Measurements from ENCODE around the gene SLC10A7. TPM values are rescaled to one million over a fixed set of nuclear protein-coding genes. Genes with fewer than 3 reads are reported as not detected.

SLC10A7 gene
- total and polyA plus RNA-seq, 2 of the 4 experiments (the other 2 are of a cell fraction) = 5.2 to 8.4 TPM

DNA sequence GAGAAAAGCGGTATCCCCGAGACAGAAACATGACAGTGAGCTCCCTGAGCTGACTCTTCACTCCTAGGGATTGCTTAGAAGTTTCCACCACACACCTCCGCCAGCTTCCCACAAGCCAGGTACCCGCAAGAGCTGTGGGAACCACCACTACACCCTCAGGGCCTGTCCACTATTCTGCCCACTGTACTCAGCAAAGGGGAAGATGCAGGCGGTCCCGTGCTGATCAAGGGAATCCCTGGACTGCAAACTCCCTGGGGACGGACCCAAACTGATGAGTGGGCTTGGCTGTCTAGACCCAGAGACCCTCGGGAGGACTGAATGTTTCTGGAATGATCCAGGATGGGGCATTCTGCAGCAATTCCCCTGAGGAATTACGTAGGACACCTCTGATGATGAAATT, 277.2 kb downstream of the SLC10A7 start:
- no peak overlapping the region for H4K8ac ChIP-seq (ENCODE audit: low read depth in 2 of 2, low read length in 2 of 2)
- H3K4me2 ChIP-seq (ENCODE audit: low read depth, low read length) = no peak overlapping the region
- ATAC-seq (ENCODE audit: low read depth) (no peak), DNase-seq (no peak)
- H2BK120ac ChIP-seq (ENCODE audit: low read depth, low read length) = no peak overlapping the region
- dilution Hi-C loops (cut with HindIII; ENCODE audit: low sequenced_read_pairs, unreplicated experiment) (no loop called here), intact Hi-C loops (cut with micrococcal nuclease) (no loop called here), in situ Hi-C loops (cut with MboI; ENCODE audit: low sequenced_read_pairs) (no loop called here)
- no peak overlapping the region for H2BK5ac ChIP-seq (ENCODE audit: low read depth, low read length, poor library complexity, severe bottlenecking)
- H3K36me3 ChIP-seq (ENCODE audit: control insufficient read depth, insufficient read depth, low read length) = no peaks in the 10 kb centered on the region
- no peak overlapping the region; the same call in 1 of the 2 replicates for H2AK5ac ChIP-seq (ENCODE audit: low read depth, low read length)
- no peaks in the 10 kb centered on the region for H3K9me3 ChIP-seq (ENCODE audit: control insufficient read depth, insufficient read depth, low read length)
- WGBS, 2 experiments (ENCODE audit: extremely low coverage in 2 of 2, insufficient read length in 1 of 2) = 93% methylated on average over 2 of the region's 9 CpGs; no CpG with 5 or more reads in 1 of the 2 experiments
- H4K20me1 ChIP-seq (ENCODE audit: insufficient read depth, low read length) = no peaks in the 10 kb centered on the region
- no peak overlapping the region for H4K5ac ChIP-seq (ENCODE audit: low read depth, low read length)
- H3K9ac ChIP-seq (ENCODE audit: low read depth, low read length) = no peak overlapping the region
- H3K4me1 ChIP-seq (ENCODE audit: control insufficient read depth, insufficient read depth, low read length) = peaks cover 11% of the 10 kb centered on the region
- no peak overlapping the region for H2BK15ac ChIP-seq (ENCODE audit: low read depth, low read length)
- no peak overlapping the region for H3K18ac ChIP-seq (ENCODE audit: low read depth, low read length)
- H3K56ac ChIP-seq (ENCODE audit: extremely low read depth, insufficient read depth, low read length) = no peak overlapping the region
- H3K9me1 ChIP-seq (ENCODE audit: insufficient read depth, low read length) = peaks cover 12% of the 10 kb centered on the region
- no peak overlapping the region for H2BK20ac ChIP-seq (ENCODE audit: low read depth, low read length)
- TF ChIP-seq RFX5 (IDR thresholded peaks at IDR 0.05; ENCODE audit: low read depth, low read length) = no peak
- TF ChIP-seq USF2 (IDR thresholded peaks at IDR 0.05; ENCODE audit: low read depth, low read length) = no peak
- no peak for TF ChIP-seq CHD1 (IDR thresholded peaks at IDR 0.05; ENCODE audit: low read depth, low read length)
- TF ChIP-seq MAZ (IDR thresholded peaks at IDR 0.05; ENCODE audit: borderline replicate concordance, low read depth, low read length) = no peak
- TF ChIP-seq NFE2L2 (IDR thresholded peaks at IDR 0.05; ENCODE audit: low read depth, low read length) = no peak
- no peak for TF ChIP-seq RAD21 (IDR thresholded peaks at IDR 0.05; ENCODE audit: low read length)
- TF ChIP-seq ELK1 (IDR thresholded peaks at IDR 0.05; ENCODE audit: borderline replicate concordance, low read depth, low read length) = no peak
- TF ChIP-seq BHLHE40 (IDR thresholded peaks at IDR 0.05; ENCODE audit: low read depth, low read length) = no peak
- TF ChIP-seq FOS (IDR thresholded peaks at IDR 0.05; ENCODE audit: low read depth, low read length) = no peak
- no peak for TF ChIP-seq SMC3 (IDR thresholded peaks at IDR 0.05; ENCODE audit: low read depth, low read length)
- no peak for TF ChIP-seq POLR2A (IDR thresholded peaks at IDR 0.05; ENCODE audit: low read depth, low read length)
- TF ChIP-seq CEBPB (IDR thresholded peaks at IDR 0.05; ENCODE audit: low read depth, low read length) = no peak
- TF ChIP-seq MXI1 (IDR thresholded peaks at IDR 0.05; ENCODE audit: borderline replicate concordance, low read depth, low read length) = no peak
- TF ChIP-seq, protein P1, sequence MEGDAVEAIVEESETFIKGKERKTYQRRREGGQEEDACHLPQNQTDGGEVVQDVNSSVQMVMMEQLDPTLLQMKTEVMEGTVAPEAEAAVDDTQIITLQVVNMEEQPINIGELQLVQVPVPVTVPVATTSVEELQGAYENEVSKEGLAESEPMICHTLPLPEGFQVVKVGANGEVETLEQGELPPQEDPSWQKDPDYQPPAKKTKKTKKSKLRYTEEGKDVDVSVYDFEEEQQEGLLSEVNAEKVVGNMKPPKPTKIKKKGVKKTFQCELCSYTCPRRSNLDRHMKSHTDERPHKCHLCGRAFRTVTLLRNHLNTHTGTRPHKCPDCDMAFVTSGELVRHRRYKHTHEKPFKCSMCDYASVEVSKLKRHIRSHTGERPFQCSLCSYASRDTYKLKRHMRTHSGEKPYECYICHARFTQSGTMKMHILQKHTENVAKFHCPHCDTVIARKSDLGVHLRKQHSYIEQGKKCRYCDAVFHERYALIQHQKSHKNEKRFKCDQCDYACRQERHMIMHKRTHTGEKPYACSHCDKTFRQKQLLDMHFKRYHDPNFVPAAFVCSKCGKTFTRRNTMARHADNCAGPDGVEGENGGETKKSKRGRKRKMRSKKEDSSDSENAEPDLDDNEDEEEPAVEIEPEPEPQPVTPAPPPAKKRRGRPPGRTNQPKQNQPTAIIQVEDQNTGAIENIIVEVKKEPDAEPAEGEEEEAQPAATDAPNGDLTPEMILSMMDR (conservative IDR thresholded peaks at IDR 0.05; ENCODE audit: low read depth, low read length) = no peak
- no peak for TF ChIP-seq RCOR1 (IDR thresholded peaks at IDR 0.05; ENCODE audit: insufficient replicate concordance, low read length)
- no peak for TF ChIP-seq MAFK (IDR thresholded peaks at IDR 0.05; ENCODE audit: low read depth, low read length)
- no peak overlapping the region for H3K27ac ChIP-seq (ENCODE audit: insufficient read depth, low read length)
- H2AK9ac ChIP-seq (replicated peaks; ENCODE audit: low read depth, low read length, poor library complexity) = no peak overlapping the region
- no peaks in the 10 kb centered on the region for H3K79me1 ChIP-seq (ENCODE audit: low read depth in 1 of 2, low read length in 2 of 2)
- H3K14ac ChIP-seq (replicated peaks; ENCODE audit: low read depth, low read length) = no peak overlapping the region
- no peak overlapping the region for H3K4ac ChIP-seq (ENCODE audit: low read depth, low read length)
- no peak overlapping the region for H3K4me3 ChIP-seq (ENCODE audit: insufficient read depth, low read depth, low read length)
- CTCF ChIA-PET = no interaction called here
- no peak overlapping the region for H4K91ac ChIP-seq (ENCODE audit: insufficient read depth, low read depth, low read length)
- POLR2A ChIA-PET (ENCODE audit: unreplicated experiment) = no interaction called here
- H3K23ac ChIP-seq (ENCODE audit: low read depth, low read length) = no peak overlapping the region
- no peaks in the 10 kb centered on the region for H3K27me3 ChIP-seq (ENCODE audit: control insufficient read depth, insufficient read depth, low read length)
- no peak overlapping the region for H2AFZ ChIP-seq (replicated peaks; ENCODE audit: low read length, poor library complexity)
- no TSS peak for BruUV-seq (replicated peaks)
